ENCODE measurements around the gene FAM47C.
"Not testable (repeated sequence)": the region's sequence is repeated elsewhere in the genome, so short reads cannot be mapped to it uniquely, and the experiment has no call there.

DNA sequence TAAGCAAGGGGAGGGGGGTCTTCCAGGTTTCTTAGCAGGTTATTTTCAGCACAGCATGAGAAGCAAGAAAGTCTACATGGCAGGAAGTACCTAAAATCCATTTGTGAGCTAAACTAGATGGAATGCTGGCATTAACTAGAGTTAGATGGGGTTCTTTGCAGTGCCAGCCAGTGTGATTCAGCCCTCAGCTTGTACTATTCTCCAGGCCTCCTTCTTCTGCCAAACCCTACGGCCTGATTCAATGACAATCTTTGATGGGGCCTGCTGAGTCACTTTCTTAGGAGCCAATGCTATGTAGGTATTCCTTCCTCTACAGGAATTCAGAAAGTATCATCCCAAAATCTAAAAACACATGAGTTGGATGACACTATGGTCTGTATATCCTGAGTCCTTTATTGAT lies 26.1 kb downstream of the FAM47C start:
- TF ChIP-seq, protein P1, sequence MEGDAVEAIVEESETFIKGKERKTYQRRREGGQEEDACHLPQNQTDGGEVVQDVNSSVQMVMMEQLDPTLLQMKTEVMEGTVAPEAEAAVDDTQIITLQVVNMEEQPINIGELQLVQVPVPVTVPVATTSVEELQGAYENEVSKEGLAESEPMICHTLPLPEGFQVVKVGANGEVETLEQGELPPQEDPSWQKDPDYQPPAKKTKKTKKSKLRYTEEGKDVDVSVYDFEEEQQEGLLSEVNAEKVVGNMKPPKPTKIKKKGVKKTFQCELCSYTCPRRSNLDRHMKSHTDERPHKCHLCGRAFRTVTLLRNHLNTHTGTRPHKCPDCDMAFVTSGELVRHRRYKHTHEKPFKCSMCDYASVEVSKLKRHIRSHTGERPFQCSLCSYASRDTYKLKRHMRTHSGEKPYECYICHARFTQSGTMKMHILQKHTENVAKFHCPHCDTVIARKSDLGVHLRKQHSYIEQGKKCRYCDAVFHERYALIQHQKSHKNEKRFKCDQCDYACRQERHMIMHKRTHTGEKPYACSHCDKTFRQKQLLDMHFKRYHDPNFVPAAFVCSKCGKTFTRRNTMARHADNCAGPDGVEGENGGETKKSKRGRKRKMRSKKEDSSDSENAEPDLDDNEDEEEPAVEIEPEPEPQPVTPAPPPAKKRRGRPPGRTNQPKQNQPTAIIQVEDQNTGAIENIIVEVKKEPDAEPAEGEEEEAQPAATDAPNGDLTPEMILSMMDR (IDR thresholded peaks at IDR 0.05): not testable (repeated sequence)
- not testable (repeated sequence) for TF ChIP-seq POLR2A (IDR thresholded peaks at IDR 0.05)
